Calu3 (cell line): ENCODE results near the gene CNIH2. TPM values are rescaled to one million over a fixed set of nuclear protein-coding genes. Genes with fewer than 3 reads are reported as not detected.
A peak's percentile ranks its signal among the peaks of the same experiment; 100 is the strongest.

Source experiments
- BruUV-seq: library from RNA; stranded (reverse); fragments of 400-500 nt; replicated peaks from 2 replicates; lab custom pipeline; 2021; lab: Mats Ljungman, UMichigan
- CTCF ChIA-PET: fragments of 300-600 bp; sonication (Branson Sonifier 250); formaldehyde crosslinking; loops from one replicate; lab custom pipeline; 2022; ENCODE audit warnings: antibody characterized with exemption; lab: Charles Lee
- DNase-seq: peaks from one replicate; pipeline ENCODE4 v3.0.0; 2022
- H3K27ac Mint-ChIP-seq: one replicate; pipeline ENCODE4 v1.8.0; 2022; ENCODE audit warnings: mixed read lengths; ENCODE audit not compliant: unreplicated experiment
- H3K27me3 Mint-ChIP-seq: one replicate; pipeline ENCODE4 v1.8.0; 2022; ENCODE audit warnings: mixed read lengths; ENCODE audit not compliant: unreplicated experiment
- H3K36me3 Mint-ChIP-seq: one replicate; pipeline ENCODE4 v1.8.0; 2022; ENCODE audit warnings: mild to moderate bottlenecking, moderate library complexity, mixed read lengths; ENCODE audit not compliant: insufficient read depth, unreplicated experiment
- H3K4me1 Mint-ChIP-seq: one replicate; pipeline ENCODE4 v1.8.0; 2022; ENCODE audit warnings: mild to moderate bottlenecking, low read depth, mixed read lengths; ENCODE audit not compliant: unreplicated experiment
- H3K4me3 Mint-ChIP-seq: one replicate; pipeline ENCODE4 v1.8.0; 2022; ENCODE audit warnings: mild to moderate bottlenecking, low read depth, moderate library complexity, mixed read lengths; ENCODE audit not compliant: unreplicated experiment
- H3K9me3 Mint-ChIP-seq: one replicate; pipeline ENCODE4 v1.8.0; 2022; ENCODE audit warnings: low read depth, mixed read lengths; ENCODE audit not compliant: unreplicated experiment
- CTCF ChIP-seq: fragments of 200-600 bp; IDR thresholded peaks from one replicate; pipeline ENCODE4 v1.8.0; 2022; ENCODE audit warnings: antibody characterized with exemption; ENCODE audit not compliant: unreplicated experiment
- intact Hi-C: fragments of 100-400 bp; cut with micrococcal nuclease; formaldehyde crosslinking; loops from one replicate; pipeline ENCODE4 v1.10.0; 2022; ENCODE audit not compliant: unreplicated experiment
- total RNA-seq: library from RNA; stranded (reverse); gene quantifications from 2 replicates; pipeline ENCODE4 v1.2.3, GENCODE V29; 2022

CNIH2 gene
- total RNA-seq, 1 experiment from 2014 or later = 2.9 TPM

GRCh38 chr11:66313321-66314185, 35.6 kb downstream of the CNIH2 start:
- peaks cover 24% of the 10 kb centered on the region for H3K36me3 Mint-ChIP-seq
- BruUV-seq = no TSS peak
- intact Hi-C loops = no loop called here
- TF ChIP-seq CTCF = no peak
- peak overlapping the region; percentile 90 for H3K4me3 Mint-ChIP-seq
- peaks cover 41% of the 10 kb centered on the region for H3K27me3 Mint-ChIP-seq
- no peak for DNase-seq
- H3K9me3 Mint-ChIP-seq = no peaks in the 10 kb centered on the region
- H3K4me1 Mint-ChIP-seq = peaks cover 9% of the 10 kb centered on the region
- CTCF ChIA-PET = interaction anchor here (0.7 to 3.3 kb wide), 13 partner anchors 11 to 125 kb away, joined by 3 to 32 read pairs (median 5); partner anchors contain the start of genes BRMS1, MRPL11, RAB1B and RIN1
- peak overlapping the region; percentile 36 for H3K27ac Mint-ChIP-seq

GRCh38 chr11:66314186-66314501, 36.2 kb downstream of the CNIH2 start:
- CTCF ChIA-PET = interaction anchor here (3.3 kb wide), 1 partner anchor 22 kb away, joined by 32 read pairs; the partner anchor contains the start of gene RIN1
- peaks cover 9% of the 10 kb centered on the region for H3K4me1 Mint-ChIP-seq
- peaks cover 44% of the 10 kb centered on the region for H3K27me3 Mint-ChIP-seq
- peaks cover 24% of the 10 kb centered on the region for H3K36me3 Mint-ChIP-seq
- no peak for DNase-seq
- no TSS peak for BruUV-seq
- H3K9me3 Mint-ChIP-seq = peaks cover 4% of the 10 kb centered on the region
- peak overlapping the region; percentile 36 for H3K27ac Mint-ChIP-seq
- peak overlapping the region; percentile 90 for H3K4me3 Mint-ChIP-seq
- TF ChIP-seq CTCF = no peak
- intact Hi-C loops = no loop called here

GRCh38 chr11:66314561-66315497, 36.9 kb downstream of the CNIH2 start:
- Mint-ChIP-seq H3K27me3 (peaks cover 44% of the 10 kb centered on the region), H3K9me3 (peaks cover 6% of the 10 kb centered on the region), H3K36me3 (peaks cover 24% of the 10 kb centered on the region), H3K4me3 (no peak overlapping the region), H3K4me1 (peaks cover 9% of the 10 kb centered on the region), H3K27ac (no peak overlapping the region)
- CTCF ChIA-PET = interaction anchor here (0.6 to 0.7 kb wide), 2 partner anchors 30 to 81 kb away, joined by 3 read pairs; no protein-coding TSS in a partner anchor
- intact Hi-C loops = no loop called here
- no peak for TF ChIP-seq CTCF
- BruUV-seq = no TSS peak
- no peak for DNase-seq

GRCh38 chr11:66315498-66315885, 37.5 kb downstream of the CNIH2 start:
- intact Hi-C loops = no loop called here
- TF ChIP-seq CTCF = no peak
- no TSS peak for BruUV-seq
- CTCF ChIA-PET = no interaction called here
- no peak overlapping the region for H3K27ac Mint-ChIP-seq
- peaks cover 45% of the 10 kb centered on the region for H3K27me3 Mint-ChIP-seq
- H3K36me3 Mint-ChIP-seq = peaks cover 24% of the 10 kb centered on the region
- no peak overlapping the region for H3K4me3 Mint-ChIP-seq
- H3K4me1 Mint-ChIP-seq = peaks cover 9% of the 10 kb centered on the region
- DNase-seq = no peak
- H3K9me3 Mint-ChIP-seq = peaks cover 6% of the 10 kb centered on the region
